Activated CD4-positive, alpha-beta T cell treated with anti-CD3 and anti-CD28 coated beads for 4 hours (primary cell): ENCODE measurements around the gene GOLGB1.
"Not testable (repeated sequence)": the region's sequence is repeated elsewhere in the genome, so short reads cannot be mapped to it uniquely, and the experiment has no call there.

Experiments used
- DNase-seq, 2 donors: peaks; one replicate each; pipeline ENCODE4 v3.0.0-alpha.2; 2020

Gene GOLGB1

GRCh38 chr3:121739902-121740301, 9.6 kb downstream of the GOLGB1 start:
- DNase-seq, result no peak

DNA sequence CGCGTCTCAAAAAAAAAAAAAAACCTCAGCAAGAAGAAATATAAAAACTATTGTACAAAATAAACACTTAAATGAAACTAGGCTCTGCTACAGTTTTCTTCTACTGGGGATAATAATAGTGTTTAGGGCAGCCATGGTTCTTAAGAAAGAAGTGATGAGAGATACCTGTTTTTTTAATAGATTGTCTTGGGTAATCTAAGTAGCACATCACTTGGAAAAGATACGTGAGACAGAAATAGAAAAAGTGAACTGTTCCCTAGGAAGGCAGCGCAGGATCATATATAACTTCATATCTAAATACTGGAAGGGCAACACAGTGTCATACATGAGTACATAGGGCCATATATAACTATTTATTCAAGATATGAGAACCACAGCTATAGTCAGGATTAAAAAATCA, 11.9 kb downstream of the GOLGB1 start:
- no peak for DNase-seq

- no peak for DNase-seq
Measured at GRCh38 chr3:121736112-121736511, 13.4 kb downstream of the GOLGB1 start.

DNA sequence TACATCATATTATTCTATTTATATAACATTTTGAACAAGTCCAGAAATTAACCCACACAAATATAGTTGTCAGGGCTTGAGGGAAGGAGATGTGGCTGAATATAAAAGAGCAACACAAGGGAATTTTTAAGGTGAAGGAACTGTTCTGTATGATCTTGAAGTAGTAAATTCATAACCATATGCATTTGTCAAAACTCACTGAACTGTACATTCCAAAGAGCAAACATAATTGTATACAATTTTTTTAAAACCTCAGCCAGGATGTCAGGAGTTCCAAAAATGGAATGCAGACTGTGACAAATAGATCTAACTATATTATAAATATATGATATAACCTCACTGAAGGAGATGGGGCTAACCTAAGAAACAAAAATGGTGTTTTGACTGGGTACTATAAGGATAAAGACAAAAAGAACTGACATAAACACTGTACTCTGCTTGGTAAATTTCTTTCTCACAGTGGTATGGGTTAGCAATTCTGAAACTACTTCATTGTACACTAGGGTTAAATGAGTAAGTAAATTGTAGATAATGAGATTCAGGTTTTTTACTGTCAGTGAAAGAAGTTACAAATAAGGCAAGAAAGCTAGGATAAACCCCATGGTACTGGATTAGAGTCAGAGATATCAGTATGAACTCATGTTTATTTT, 14.4 kb downstream of the GOLGB1 start:
- DNase-seq, result no peak

GRCh38 chr3:121730940-121731687, 18.4 kb downstream of the GOLGB1 start:
- DNase-seq, result no peak

- DNase-seq, result no peak
Measured at GRCh38 chr3:121724130-121724529, 25.4 kb downstream of the GOLGB1 start.

DNA sequence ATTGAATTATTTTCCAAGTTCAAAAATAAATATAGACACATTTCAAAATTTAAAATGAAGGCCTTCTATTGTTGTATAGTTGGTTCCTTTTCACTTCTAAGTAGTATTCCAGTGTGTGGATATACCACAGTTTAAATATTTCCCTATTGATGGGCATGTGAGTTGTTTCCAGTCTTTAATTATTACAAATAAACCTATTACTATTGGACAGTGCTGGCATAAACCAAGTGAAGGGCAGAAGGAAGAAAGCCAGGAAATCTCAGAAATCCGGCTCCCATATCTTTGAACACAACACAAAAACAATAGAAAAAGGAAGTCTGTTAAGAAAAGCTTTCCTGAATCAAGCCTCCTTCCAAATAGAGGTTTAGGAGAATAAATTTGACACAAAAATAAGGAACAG, 26.1 kb downstream of the GOLGB1 start:
- no peak for DNase-seq

DNA sequence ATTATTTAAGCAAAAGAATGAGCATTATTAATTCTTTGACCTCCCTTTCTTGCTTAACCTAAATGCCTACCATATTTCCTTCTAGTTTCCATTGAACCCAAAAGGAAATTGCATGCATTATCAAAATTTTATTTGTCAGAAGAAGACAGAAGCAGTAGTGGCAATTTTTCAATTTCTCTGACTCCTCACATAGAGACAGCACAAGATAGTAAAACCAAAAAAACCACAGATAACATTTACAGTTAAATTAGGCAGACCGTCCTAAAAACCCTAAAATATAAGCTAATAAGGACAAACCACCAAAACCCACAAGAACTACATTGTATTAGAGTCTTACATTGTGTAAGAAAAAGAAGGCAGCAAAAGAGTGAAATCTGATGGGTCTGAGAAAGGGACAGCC, 27.1 kb downstream of the GOLGB1 start:
- no peak for DNase-seq

DNA sequence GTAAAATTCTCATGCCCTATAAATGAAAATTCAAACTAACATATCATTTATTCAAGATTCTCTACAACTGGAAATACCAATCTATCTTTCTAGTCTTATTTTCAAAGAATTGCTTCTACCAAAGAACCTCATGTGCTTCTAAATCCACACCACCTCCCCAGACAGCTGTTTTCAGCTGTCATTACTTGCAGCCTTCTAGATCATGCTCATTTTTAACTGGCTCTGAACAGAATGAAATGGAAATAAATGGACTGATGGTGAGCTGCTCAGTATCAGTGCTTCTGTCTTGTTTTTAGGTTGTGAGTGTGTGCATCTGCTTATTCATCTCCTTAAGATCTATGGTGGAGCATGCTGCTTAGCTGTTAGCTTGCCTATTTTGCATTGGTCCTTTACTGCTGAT, 29.4 kb downstream of the GOLGB1 start:
- no peak for DNase-seq

GRCh38 chr3:121719423-121719822, 30.1 kb downstream of the GOLGB1 start:
- DNase-seq, result no peak

DNA sequence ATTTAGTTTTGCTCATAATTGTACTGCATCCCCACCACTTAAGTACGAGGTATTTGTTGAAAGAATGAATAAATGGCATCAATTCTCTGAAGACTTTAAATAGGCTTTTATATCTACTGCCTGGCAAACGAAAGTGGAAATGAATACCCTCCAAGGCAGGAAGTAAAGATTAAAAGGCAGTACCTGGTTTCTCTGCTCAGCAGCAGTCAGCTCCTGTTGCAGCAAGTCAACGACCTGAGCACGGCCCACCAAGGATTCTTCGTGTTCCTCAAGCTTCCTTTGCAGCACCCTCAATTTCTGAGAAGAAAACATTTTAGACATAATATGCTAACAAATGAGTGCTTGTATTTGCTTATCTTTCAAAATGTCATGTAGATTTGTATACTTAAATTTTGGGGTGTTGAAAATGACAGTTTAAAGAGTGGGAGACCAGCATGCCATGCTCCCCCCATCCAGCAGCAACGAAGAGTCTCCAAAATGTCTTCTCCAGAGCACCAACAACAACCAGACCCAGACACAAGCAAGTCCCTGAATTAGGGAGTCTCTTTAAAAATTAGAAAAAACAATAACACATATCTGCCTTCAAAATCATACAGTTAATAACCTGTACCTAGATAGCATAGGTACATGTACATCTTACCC, 31.2 kb downstream of the GOLGB1 start:
- DNase-seq, result no peak

DNA sequence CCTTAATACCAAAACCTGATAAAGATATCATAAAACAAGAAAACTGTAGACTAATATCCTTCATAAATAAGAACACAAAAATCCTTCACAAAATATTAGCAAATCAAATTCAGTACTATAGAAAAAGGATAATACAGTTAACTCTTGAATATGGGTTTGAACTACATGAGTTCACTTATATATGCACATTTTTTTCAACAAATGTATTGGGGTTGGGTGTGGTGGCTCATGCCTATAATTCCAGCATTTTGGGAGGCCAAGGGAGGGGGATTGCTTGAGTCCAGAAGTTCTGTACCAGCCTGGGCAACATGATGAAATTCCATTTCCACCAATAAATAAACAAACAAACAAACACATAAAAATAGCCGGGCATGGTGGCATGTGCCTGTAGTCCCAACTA, 39.2 kb downstream of the GOLGB1 start:
- DNase-seq, result no peak

DNA sequence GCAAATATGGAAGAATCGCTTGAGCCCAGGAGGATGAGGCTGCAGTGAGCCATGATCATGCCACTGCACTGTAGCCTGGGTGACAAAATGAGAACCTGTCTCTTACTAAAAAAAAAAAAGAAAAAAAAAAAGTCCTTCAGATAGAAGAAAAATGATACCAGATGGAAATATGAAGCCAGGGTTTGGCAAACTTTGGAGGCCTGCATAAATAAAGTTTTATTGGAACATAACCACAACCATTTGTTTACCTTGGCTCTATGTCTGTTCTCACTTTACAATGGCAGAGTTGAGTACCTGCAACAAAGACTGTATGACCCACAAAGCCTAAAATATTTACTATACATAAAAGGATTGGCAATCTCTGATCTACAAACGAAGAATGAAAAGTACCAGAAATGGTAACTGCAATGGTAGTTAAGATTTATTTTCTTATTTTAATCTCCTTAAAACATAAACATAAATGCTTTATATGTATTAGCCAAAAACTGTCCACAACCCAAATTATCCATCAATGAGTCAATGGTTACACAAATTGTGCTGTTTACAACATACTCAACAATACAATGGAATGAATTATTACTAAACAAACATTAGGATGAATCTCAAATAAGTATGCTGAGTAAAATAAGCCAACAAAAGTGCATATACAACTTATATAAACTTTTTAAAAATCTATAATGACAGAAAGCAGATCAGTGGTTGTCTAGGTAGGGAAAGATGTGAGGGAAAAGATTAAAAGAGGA, 41.8 kb downstream of the GOLGB1 start:
- DNase-seq, result no peak

DNA sequence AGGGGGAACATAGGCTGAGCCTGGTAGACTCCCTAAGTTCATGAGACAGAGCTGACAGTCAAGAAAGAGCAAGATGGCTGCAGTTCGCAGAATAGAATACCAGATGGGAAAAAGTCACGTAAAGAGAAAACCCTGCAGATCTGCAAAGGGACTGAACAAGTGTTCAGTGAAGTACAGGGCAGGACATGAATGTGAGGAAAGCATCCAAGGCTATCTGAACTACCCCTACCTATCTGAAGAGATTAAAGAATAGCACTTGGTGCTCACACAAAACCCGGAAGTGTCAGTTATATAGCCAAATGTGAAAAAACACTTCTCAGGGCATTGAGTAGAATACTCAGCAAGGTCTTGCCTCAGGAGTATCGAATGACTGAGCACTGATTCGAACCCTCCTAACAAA, 44.0 kb downstream of the GOLGB1 start:
- no peak for DNase-seq

DNA sequence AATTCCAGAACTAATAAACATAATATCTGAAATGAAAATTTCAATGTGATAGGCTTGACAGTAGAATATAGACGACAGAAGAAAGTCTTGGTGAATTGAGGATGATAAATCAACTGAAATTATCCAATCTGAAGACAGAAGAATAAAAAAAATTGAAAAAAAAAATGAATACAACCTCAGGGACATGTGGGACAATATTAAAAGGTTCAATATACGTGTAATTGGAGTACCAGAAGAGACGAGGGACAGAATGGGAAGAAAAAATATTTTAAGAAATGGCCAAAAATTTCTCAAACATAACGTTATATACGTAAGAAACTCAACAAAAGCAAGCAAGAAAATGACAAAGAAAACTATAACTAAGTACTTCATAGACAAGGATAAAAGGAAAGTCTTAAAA, 45.6 kb downstream of the GOLGB1 start:
- no peak for DNase-seq

- DNase-seq, result no peak
Measured at GRCh38 chr3:121698901-121699300, 50.6 kb downstream of the GOLGB1 start.

- no peak for DNase-seq
Measured at GRCh38 chr3:121698476-121698875, 51.1 kb downstream of the GOLGB1 start.

- DNase-seq, result no peak
Measured at GRCh38 chr3:121696186-121696585, 53.4 kb downstream of the GOLGB1 start.

GRCh38 chr3:121692010-121692699, 57.4 kb downstream of the GOLGB1 start:
- DNase-seq, result no peak

DNA sequence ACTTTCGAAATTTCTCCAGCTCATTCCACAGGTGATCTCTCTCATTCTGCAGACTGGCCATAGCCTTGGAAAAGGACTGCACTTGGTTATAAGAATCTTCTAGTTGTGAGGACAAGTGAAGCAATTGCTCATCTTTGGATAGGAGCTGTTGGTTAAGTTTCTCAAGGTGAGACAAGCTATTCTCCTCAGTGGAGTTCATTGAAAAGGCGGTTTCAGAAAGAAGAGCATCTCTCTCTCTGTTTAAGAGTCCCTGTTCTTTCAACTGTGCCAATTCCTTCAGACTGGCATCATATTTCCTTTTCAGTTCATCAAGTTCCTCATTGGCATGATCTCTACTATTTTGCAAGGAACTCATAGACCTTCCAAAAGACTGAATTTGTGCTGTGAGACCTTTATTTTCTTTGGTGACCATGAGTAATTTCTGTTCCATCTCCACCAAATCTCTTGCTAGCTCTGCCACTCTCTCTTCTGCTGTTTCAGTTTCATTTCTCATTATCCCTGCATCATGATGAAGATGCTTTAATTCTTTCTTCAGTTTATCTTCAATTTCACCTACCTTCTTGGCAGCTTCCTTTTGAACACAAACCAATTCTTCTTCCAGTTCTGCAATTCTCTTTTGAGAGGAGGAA, 58.6 kb downstream of the GOLGB1 start:
- DNase-seq, result no peak

- not testable (repeated sequence) for DNase-seq
Measured at GRCh38 chr3:121688747-121689146, 60.8 kb downstream of the GOLGB1 start.

- DNase-seq, result no peak
Measured at GRCh38 chr3:121681792-121682191, 67.7 kb downstream of the GOLGB1 start.
